D721Med (cell line): ENCODE measurements around the gene GRAMD2A.

Experiments
- DNase-seq: peaks from one replicate; pipeline ENCODE4 v3.0.0; 2011; ENCODE audit warnings: low spot score; ENCODE audit not compliant: insufficient read length
- FAIRE-seq: peaks from 2 replicates; lab custom pipeline; 2011; peaks lifted over from hg19 to GRCh38; lab: Jason Lieb, UNC
- CTCF ChIP-seq: IDR thresholded peaks from 2 replicates; pipeline ENCODE4 v1.5.1; 2012; ENCODE audit warnings: mild to moderate bottlenecking, control low read depth; ENCODE audit not compliant: insufficient read depth; ENCODE audit errors: missing control alignments

The GRAMD2A gene

DNA sequence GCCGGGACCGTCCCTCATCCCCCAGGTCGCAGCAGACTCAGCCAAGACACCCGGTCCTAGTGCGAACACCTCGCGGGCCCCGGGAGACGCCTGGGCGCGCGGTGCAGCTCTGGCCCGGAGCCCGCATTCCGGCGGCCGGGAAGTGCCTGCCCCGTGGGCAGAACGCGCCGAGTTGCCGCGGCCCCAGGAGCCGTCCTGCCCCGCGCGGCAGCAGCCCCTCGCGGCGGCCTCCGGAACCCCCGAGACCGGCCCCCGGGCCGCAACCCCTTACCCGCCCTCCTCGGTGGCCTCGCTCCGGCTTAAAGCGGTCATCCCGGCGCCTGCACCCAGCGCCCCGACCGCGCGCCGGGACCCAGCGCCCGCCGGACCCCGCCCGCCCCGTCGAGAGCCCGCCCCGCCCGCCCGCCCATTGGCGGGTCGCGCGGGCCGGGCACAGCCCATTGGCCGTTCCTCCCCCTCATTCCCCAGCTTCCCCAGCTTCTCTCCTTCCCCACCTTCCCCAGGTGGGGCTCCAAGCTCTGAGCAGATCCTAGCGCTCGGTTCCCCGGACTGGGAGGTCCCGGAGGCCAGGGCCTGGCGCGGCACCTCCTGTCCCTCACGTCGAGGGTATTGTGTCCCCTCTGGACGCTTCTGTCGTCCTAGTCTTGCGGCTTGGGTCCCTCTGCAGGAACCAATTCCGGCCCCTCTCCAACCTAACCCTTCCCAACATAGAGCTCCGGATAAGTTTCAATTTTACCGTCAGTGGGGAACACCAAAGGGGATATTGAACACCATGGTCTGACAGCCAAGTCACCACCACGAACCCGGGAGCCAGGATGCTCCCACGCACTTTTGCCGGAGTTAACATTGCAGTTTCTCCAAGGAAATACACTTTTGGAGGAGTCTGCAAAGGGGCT lies at the start of gene GRAMD2A:
Gene GRAMD2A, minus strand, starts transcription at position 328 of the 896 bp plus-strand sequence.
- TF ChIP-seq CTCF = no peak
- DNase-seq (no peak), FAIRE-seq (no peak)

DNA sequence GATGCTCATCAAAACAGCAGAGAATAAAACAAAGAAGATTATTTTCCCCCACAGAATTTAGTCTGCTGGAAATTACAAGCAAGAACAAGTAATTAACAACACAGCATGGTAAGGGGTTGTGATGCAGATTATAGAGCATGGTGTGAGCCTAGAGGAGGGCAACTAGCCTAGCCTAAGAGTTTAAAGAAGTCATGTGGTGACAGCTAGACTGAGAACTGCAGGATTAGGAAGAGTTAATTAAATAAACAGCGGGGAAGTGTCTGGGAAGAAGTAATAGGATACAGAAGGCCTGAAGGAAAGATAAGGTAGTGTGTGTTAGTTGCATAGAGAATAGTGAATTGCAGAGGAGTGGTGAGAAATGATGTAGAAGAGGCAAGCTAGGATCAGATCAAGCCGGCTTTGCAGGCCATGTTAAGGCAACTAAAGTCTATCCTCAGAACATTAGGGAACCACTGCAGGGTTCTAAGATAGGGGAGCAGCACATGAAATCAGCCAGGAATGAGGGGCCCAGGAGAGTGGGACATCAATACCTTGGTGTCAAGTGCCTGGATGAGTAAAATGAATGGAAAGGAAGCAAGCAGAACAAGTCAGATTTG lies 45.3 kb upstream of the GRAMD2A start:
- no peak for TF ChIP-seq CTCF
- no peak for DNase-seq
- FAIRE-seq = peak; percentile 77

DNA sequence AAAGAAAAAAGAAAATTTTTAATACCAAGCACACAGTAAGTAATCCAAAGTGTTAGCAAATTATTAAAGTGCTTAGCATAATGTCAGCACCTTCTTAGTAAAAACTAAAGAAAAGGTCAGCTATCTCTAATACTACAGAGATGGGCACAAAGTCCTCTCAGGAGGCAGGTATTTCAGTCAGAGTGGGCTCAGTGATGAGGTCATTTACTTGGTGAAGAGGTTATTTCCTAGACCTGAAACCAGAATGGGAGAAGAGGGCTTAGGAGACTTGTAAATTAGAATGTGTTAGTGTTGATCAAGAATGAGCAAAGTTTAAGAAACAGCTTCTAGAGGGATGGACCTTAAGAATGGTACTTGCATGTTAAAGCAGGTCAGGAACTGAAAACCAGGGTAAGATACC lies 42.1 kb upstream of the GRAMD2A start:
- FAIRE-seq (no peak), DNase-seq (no peak)
- no peak for TF ChIP-seq CTCF

DNA sequence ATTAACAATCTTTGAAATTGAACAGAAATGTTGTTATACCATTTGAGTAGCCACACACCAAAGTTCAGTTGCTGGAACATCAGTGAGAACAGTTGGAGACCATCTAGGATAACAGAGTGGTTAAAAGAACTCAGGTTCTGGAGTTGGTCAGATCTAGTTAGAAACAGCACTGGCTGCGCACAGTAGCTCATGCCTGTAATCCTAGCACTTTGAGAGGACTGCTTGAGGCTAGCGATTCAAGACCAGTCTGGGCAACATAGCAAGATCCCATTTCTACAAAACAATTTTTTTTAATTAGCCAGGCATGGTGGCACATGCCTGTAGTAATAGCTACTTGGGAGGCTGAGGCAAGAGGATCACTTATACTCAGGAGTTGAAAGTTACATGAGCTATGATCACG lies 41.0 kb upstream of the GRAMD2A start:
- FAIRE-seq (no peak), DNase-seq (no peak)
- no peak for TF ChIP-seq CTCF

- no peak for TF ChIP-seq CTCF
- DNase-seq (no peak), FAIRE-seq (no peak)
Measured at GRCh38 chr15:72237853-72238224, 40.3 kb upstream of the GRAMD2A start.

DNA sequence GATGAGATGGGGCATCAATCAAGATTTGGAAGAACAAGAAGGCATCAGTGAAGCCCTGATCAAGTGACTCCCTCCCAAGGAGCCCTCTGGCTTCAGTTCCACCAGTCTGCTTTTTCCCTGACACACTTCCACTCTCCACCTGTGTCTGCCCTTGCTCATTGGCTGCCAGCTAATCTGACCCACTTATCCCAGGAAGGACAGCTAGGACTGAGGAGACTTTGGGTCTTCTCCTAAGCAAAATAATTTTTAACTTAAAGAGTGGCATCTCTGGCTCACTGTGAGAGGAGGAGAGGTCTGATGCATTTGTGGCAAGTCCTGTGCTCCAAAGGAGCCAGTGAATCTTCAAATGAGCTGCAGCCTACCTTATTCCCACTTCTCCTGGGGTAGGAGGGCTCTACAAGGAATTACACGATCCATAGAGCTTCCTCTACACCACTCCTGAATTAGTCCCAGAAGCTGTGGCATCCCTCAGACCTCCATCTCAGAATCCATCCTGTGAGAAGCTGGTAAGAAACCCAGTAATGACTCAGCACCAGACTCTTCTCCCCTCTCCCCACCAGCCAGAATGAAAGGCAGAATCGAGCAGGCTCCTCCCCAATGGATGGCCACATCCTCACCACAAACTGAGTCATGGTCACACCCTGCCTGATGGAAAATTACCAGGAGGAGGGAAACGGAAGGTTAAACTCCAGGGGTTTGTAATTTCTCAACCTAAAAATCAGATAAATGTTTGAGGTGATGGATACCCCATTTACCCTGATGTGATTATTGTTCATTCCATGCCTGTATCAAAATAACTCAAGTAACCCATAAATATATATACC lies 39.7 kb upstream of the GRAMD2A start:
- DNase-seq (no peak), FAIRE-seq (no peak)
- no peak for TF ChIP-seq CTCF
